ENCODE measurements around the gene TCAP.

GRCh38 chr17:39659279-39660010, 5.7 kb upstream of the TCAP start:
- TF ChIP-seq CTCF (IDR thresholded peaks at IDR 0.05; ENCODE audit: low read length), result no peak
- no peak for TF ChIP-seq EZH2 (IDR thresholded peaks at IDR 0.05; ENCODE audit: borderline replicate concordance, low read length)

Data from OCI-LY1 (cell line).